Panc1 (cell line): ENCODE results near the gene WDR86.

Source experiments
- POLR2AphosphoS5 ChIP-seq: IDR thresholded peaks from 2 replicates; pipeline ENCODE4 v1.6.1; 2012; ENCODE audit warnings: mild to moderate bottlenecking, low read depth, low read length, moderate library complexity
- SIN3A ChIP-seq: IDR thresholded peaks from 2 replicates; pipeline ENCODE4 v1.6.1; 2012; ENCODE audit warnings: low read depth, mild to moderate bottlenecking, low read length, moderate library complexity, borderline replicate concordance; ENCODE audit not compliant: insufficient read depth
- TCF7L2 ChIP-seq: IDR thresholded peaks from 2 replicates; pipeline ENCODE4 v1.6.1; 2011; ENCODE audit warnings: mild to moderate bottlenecking, low read depth, low read length, inconsistent platforms
- TF ChIP-seq, protein P1 (sequence below), 2 experiments: IDR thresholded peaks; 2 replicates each; pipeline ENCODE4 v1.6.1; 2011 to 2012; ENCODE audit warnings: low read depth in 2 of 2, control low read depth in 1 of 2, low read length in 1 of 2, mild to moderate bottlenecking in 1 of 2, moderate library complexity in 1 of 2; ENCODE audit not compliant: insufficient read depth in 1 of 2
- TF ChIP-seq, protein P2 (sequence below): fragments of 450-650 bp; IDR thresholded peaks from 2 replicates; pipeline ENCODE4 v1.5.1; 2017; ENCODE audit warnings: mild to moderate bottlenecking

DNA sequence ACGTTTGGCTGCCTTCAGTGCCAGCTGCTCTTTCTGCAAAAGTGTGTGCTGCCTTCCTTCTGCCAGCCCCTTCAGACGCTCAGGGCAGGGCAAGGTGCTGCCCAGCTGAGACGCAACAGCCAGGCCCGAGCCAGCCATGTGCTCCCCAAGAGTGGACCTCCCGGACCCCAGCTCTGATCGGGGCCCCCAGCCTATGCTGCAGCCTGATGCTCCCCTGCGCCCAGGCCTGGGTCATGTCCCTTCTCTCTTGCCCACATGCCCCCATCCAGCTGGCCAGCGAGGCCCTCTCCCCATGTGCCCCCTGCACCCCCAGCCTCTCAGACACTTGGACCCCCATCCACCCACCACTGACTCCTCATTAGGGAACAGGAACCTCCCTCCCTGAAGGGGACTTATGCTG lies 17.8 kb downstream of the WDR86 start:
- TF ChIP-seq POLR2AphosphoS5 (no peak), SIN3A (no peak), TCF7L2 (no peak)
- TF ChIP-seq, protein P1, sequence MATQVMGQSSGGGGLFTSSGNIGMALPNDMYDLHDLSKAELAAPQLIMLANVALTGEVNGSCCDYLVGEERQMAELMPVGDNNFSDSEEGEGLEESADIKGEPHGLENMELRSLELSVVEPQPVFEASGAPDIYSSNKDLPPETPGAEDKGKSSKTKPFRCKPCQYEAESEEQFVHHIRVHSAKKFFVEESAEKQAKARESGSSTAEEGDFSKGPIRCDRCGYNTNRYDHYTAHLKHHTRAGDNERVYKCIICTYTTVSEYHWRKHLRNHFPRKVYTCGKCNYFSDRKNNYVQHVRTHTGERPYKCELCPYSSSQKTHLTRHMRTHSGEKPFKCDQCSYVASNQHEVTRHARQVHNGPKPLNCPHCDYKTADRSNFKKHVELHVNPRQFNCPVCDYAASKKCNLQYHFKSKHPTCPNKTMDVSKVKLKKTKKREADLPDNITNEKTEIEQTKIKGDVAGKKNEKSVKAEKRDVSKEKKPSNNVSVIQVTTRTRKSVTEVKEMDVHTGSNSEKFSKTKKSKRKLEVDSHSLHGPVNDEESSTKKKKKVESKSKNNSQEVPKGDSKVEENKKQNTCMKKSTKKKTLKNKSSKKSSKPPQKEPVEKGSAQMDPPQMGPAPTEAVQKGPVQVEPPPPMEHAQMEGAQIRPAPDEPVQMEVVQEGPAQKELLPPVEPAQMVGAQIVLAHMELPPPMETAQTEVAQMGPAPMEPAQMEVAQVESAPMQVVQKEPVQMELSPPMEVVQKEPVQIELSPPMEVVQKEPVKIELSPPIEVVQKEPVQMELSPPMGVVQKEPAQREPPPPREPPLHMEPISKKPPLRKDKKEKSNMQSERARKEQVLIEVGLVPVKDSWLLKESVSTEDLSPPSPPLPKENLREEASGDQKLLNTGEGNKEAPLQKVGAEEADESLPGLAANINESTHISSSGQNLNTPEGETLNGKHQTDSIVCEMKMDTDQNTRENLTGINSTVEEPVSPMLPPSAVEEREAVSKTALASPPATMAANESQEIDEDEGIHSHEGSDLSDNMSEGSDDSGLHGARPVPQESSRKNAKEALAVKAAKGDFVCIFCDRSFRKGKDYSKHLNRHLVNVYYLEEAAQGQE (IDR thresholded peaks at IDR 0.05; ENCODE audit: insufficient read depth in 1 of 2, low read depth in 2 of 2, low read length in 1 of 2) = no peak
- TF ChIP-seq, protein P2, sequence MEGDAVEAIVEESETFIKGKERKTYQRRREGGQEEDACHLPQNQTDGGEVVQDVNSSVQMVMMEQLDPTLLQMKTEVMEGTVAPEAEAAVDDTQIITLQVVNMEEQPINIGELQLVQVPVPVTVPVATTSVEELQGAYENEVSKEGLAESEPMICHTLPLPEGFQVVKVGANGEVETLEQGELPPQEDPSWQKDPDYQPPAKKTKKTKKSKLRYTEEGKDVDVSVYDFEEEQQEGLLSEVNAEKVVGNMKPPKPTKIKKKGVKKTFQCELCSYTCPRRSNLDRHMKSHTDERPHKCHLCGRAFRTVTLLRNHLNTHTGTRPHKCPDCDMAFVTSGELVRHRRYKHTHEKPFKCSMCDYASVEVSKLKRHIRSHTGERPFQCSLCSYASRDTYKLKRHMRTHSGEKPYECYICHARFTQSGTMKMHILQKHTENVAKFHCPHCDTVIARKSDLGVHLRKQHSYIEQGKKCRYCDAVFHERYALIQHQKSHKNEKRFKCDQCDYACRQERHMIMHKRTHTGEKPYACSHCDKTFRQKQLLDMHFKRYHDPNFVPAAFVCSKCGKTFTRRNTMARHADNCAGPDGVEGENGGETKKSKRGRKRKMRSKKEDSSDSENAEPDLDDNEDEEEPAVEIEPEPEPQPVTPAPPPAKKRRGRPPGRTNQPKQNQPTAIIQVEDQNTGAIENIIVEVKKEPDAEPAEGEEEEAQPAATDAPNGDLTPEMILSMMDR = no peak
